Measurements from ENCODE around the gene CCDC127.

DNA sequence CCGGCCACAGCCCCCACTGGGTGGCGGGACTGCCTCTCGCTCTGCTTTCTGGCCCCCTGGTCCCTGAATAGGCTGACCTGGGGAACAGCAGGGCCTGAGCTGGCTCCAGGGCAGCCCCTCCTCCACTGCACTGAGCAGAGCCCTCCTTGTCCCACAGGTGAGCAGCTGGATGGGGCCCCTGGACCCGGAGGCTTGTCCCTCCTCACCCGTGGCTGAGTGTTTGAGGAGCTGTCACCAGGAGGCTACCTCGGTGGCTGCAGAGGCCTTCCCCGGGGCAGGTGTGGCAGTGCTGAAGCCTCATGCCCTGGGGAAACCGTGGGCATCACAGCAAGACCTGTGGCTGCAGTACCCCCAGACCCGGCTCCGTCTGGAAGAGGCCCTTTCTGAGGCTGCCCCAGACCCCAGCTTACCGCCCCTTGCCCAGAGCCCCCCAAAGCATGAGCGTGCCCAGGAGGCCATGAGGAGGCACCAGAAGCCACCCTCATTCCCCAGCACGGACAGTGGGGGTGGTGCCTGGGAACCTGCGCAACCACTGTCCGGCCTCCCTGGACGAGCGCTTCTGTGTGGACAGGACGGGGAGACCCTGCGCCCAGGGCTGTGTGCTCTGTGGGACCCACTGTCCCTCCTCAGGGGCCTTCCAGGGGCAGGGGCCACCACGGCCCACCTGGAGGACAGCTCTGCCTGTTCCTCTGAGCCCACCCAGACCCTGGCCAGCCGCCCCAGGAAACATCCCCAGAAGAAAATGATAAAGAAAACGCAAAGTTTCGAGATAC, 55.2 kb downstream of the CCDC127 start:
- no peak for TF ChIP-seq FOXM1 (IDR thresholded peaks at IDR 0.05; ENCODE audit: borderline replicate concordance, low read depth)
- no peak for TF ChIP-seq ZBTB7A (IDR thresholded peaks at IDR 0.05; ENCODE audit: low read depth)
- no peak for TF ChIP-seq EP300 (IDR thresholded peaks at IDR 0.05; ENCODE audit: borderline replicate concordance)
- no peak for TF ChIP-seq YY1 (IDR thresholded peaks at IDR 0.05; ENCODE audit: low read depth)
